GM18505 (cell line): ENCODE measurements around the gene DPP6.
"Not testable (repeated sequence)": the region's sequence is repeated elsewhere in the genome, so short reads cannot be mapped to it uniquely, and the experiment has no call there.

ENCODE experiments used
- ATAC-seq: cut with Tn5 transposase; IDR thresholded peaks from one replicate; pipeline ENCODE4 v1.9.1; 2021; ENCODE audit not compliant: unreplicated experiment
- POLR2A ChIP-seq: IDR thresholded peaks from 4 replicates; pipeline ENCODE4 v1.6.1; 2011; ENCODE audit warnings: borderline replicate concordance; ENCODE audit not compliant: insufficient read depth, insufficient read length; ENCODE audit errors: extremely low read depth

DPP6 gene

GRCh38 chr7:154146707-154147038 lies 94.5 kb downstream of the DPP6 start:
- ATAC-seq = not testable (repeated sequence)

DNA sequence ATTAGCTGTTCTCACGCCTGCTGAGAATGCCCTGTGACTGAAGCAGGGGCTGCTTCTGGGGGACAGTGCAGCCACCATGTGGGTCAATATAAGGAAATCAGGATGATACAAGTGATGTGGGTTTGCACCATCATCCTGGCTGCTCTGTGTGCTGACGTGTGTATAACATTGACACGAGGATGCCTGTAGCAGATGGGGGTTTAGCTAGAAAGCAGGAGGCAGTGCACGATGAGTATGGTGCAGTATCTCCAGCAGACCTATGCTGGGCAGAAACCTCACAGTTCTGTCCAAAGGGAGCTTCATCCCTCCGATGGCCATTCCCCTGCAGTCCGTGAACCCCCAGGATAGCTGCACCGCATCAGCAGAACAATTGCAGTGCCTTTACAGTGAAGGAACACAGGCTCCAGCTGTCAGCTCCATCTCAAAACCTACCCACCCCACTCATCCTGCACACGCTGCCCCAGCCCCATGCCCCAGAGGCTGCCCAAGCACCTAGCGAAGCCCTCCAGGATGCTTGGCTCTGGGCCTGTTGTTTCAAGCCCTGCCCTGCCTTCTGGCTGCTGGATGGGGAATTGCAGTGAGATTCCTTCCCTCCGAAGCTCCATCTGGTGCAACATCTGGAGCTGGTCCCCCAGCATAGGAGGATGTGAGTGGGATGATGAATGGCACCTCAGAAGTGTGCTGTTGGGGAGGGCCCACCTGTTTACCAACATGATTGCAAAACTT lies 96.8 kb downstream of the DPP6 start:
- ATAC-seq = not testable (repeated sequence)

- not testable (repeated sequence) for ATAC-seq
These were observed 98.5 kb downstream of the DPP6 start for GRCh38 chr7:154150656-154151055.

DNA sequence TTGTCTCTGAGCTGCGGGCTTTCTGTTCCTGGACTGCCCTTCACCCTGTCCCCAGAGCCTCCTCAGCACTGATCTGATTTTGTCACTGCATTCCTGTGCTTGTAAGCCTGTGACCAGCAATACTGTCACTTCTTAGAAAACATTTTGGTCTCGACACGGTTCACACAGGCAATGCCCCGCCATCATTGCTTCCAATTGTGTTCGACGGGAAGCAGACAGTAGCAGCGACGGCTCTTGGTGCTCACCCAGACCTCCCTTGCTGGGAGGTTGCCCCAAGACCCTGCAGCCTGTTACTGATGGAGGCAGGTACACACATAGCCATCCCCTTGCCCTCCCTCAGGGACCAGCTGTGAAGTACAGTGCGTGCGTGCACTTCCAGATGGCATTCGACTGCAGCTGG lies 99.1 kb downstream of the DPP6 start:
- not testable (repeated sequence) for ATAC-seq

GRCh38 chr7:154155928-154156327 lies 103.7 kb downstream of the DPP6 start:
- not testable (repeated sequence) for ATAC-seq

GRCh38 chr7:154162921-154163320 lies 110.7 kb downstream of the DPP6 start:
- ATAC-seq = not testable (repeated sequence)

DNA sequence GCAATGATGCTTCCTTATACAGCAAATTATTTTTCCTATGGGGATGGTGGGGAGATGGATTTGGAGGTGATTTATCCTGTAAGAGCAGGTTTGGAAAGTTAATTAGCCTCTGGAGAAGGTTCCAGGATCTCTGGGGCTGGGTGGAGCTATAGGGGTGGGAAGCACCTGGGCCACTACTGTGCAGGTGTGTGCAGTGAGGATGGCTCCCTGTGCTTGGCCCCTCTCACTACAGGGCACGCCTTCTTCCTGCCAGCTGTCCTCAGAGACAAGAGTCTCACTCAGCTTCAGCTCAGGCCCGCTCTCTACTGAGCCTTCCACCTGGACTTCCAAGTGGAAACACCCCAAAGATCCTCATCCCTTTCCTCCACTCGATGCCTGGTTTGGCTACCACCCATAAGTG lies 111.4 kb downstream of the DPP6 start:
- ATAC-seq = not testable (repeated sequence)

GRCh38 chr7:154167051-154167450 lies 114.9 kb downstream of the DPP6 start:
- no peak for ATAC-seq
- TF ChIP-seq POLR2A = no peak

- no peak for TF ChIP-seq POLR2A
- ATAC-seq = no peak
These were observed 115.6 kb downstream of the DPP6 start for GRCh38 chr7:154167807-154168206.

DNA sequence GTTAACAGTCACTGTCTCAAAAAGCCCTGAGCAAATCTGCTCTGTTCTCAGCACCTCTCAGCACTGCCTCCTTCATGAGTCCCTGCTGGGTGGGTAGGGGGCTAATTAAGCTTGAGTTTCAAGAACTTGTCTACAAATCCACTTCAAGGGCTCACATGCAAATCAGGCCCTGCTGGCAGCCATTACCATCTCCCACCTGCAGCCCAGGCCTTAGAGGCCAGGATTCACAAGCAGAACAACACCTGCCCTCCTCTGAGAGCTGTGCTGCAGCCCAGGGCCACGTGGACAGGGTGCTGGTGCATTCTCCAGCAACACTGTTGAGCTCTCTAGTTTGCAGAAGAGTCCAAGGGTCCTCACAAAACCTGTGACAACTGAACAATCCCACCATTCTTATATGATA lies 119.2 kb downstream of the DPP6 start:
- no peak for ATAC-seq

DNA sequence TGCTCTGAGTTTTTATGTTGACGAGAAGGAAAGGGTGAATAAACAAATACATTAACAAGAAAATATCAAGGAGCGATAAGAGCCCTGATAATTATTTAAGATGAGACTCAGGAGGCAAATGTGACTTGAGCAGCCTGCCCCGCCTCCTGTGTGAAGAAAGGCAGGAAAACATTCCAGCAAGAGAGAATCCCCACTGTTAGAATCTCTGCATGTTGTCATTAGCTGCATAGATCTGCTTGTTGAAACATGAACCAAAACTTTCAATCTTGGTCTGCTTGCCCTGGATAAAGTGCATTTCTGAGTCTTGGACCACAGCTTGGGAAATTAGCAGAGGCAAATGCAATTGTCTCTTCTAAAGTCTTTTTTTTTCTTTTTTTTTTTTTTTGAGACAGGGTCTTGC lies 120.0 kb downstream of the DPP6 start:
- ATAC-seq = no peak
- no peak for TF ChIP-seq POLR2A

More for the DNA sequence above, 119.2 kb downstream of the DPP6 start:
- no peak for TF ChIP-seq POLR2A

- no peak for TF ChIP-seq POLR2A
- ATAC-seq = no peak
These were observed 125.4 kb downstream of the DPP6 start for GRCh38 chr7:154177584-154177983.

DNA sequence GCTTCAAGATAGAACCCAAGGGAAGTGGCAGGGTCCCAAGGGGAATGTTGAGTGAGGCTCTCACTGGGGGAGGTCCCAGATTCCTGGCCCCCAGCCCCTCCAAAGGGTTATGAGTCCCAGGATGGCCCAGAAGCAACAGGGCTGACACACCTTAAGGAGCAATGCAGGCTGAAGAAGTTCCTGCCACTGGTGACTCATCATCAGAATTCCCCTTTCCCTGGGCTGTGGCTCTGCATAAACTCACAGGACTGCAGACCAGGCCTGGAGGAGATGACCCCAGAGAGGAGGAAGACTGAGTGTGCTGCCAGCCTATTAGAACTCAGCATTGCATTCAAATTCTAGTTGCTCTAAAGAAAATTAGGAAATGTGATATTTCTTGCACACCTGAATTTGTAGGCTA lies 126.7 kb downstream of the DPP6 start:
- no peak for TF ChIP-seq POLR2A
- no peak for ATAC-seq

DNA sequence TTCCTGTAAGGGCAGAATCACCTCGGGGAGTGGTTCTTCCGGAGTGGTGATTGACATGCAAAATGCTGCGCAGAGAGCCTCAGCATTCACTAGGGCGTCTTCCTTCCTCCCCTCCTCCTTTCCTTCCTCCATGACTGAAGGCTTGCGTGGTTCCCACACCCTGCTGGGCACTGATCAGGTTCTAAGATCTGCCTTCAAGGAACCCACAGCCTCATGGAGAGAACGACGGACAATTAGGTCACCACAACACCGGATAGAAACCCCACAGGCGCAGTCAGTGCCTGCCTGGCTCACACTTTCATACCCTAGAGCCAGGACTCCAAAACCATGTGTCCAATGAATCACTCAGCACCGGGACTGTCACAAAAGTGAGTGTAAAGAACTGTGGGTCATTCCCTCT lies 131.3 kb downstream of the DPP6 start:
- TF ChIP-seq POLR2A = no peak
- ATAC-seq = no peak

GRCh38 chr7:154183946-154184345 lies 131.7 kb downstream of the DPP6 start:
- TF ChIP-seq POLR2A = no peak
- ATAC-seq = no peak

- no peak for ATAC-seq
- TF ChIP-seq POLR2A = no peak
These were observed 134.6 kb downstream of the DPP6 start for GRCh38 chr7:154186811-154187210.
